Lung (tissue), 16 donors: Measurements from ENCODE around the gene PAGE2. TPM values are rescaled to one million over a fixed set of nuclear protein-coding genes. Genes with fewer than 3 reads are reported as not detected.
"Not testable (repeated sequence)": the region's sequence is repeated elsewhere in the genome, so short reads cannot be mapped to it uniquely, and the experiment has no call there.

ENCODE experiments used
- ATAC-seq: fragments of 200-7000 bp; cut with Tn5 transposase; one replicate; pipeline ENCODE4 v1.9.1; 2020; ENCODE audit warnings: moderate number of reproducible peaks; ENCODE audit not compliant: insufficient read depth, low FRiP score
- DNase-seq, 3 donors: peaks; one replicate each; pipeline ENCODE4 v3.0.0-alpha.2; 2013 to 2017
- H3K27ac ChIP-seq, 2 donors: one replicate each; pipeline ENCODE4 v1.5.1; 2013; ENCODE audit warnings: mild to moderate bottlenecking in 2 of 2, moderate library complexity in 2 of 2, control low read depth in 1 of 2, inconsistent platforms in 1 of 2, low read depth in 1 of 2, low read length in 1 of 2
- H3K27me3 ChIP-seq, 3 donors: one replicate each; pipeline ENCODE4 v1.5.1; 2013; ENCODE audit warnings: low read length in 2 of 3; ENCODE audit not compliant: control insufficient read depth in 3 of 3, insufficient read depth in 3 of 3
- H3K36me3 ChIP-seq, 4 donors: one replicate each; pipeline ENCODE4 v1.5.1; 2013; ENCODE audit warnings: low read length in 4 of 4, mild to moderate bottlenecking in 1 of 4, moderate library complexity in 1 of 4; ENCODE audit not compliant: control insufficient read depth in 4 of 4, insufficient read depth in 4 of 4
- H3K4me1 ChIP-seq, 5 donors: one replicate each; pipeline ENCODE4 v1.5.1; 2013; ENCODE audit warnings: low read length in 5 of 5, mild to moderate bottlenecking in 2 of 5, moderate library complexity in 1 of 5; ENCODE audit not compliant: control insufficient read depth in 5 of 5, insufficient read depth in 5 of 5
- H3K4me3 ChIP-seq: one replicate; pipeline ENCODE4 v1.5.1; 2013; ENCODE audit warnings: mild to moderate bottlenecking, control low read depth, moderate library complexity
- H3K9ac ChIP-seq, 2 donors: one replicate each; pipeline ENCODE4 v1.5.1; 2013; ENCODE audit warnings: low read length in 2 of 2, control low read depth in 1 of 2; ENCODE audit not compliant: insufficient read depth in 1 of 2
- H3K9me3 ChIP-seq, 4 donors: one replicate each; pipeline ENCODE4 v1.5.1; 2013; ENCODE audit warnings: low read length in 3 of 4, mild to moderate bottlenecking in 1 of 4, moderate library complexity in 1 of 4; ENCODE audit not compliant: control insufficient read depth in 4 of 4, insufficient read depth in 3 of 4
- CTCF ChIP-seq: IDR thresholded peaks from 2 replicates; pipeline ENCODE4 v1.5.1; 2012; ENCODE audit warnings: mild to moderate bottlenecking; ENCODE audit errors: control extremely low read depth, extremely low read depth
- WGBS, 2 donors: extraction: QIAGEN DNeasy Blood & Tissue Kit; methylation state at CpG; one replicate each; pipeline ENCODE4 v1.1.7; 2013; 5-methylcytosine and 5-hydroxymethylcytosine counted together
- long read RNA-seq, 5 donors: transcript quantifications; one replicate each; lab custom pipeline, GENCODE V29; 2026
- polyA plus RNA-seq, 2 donors: library from polyadenylated mRNA; stranded (reverse); fragments of 200-250 nt; gene quantifications; one replicate each; pipeline ENCODE4 v1.2.1, GENCODE V29; 2013
- total RNA-seq, 2 donors: library from RNA; depleted of rRNA in 1 of 2; stranded (reverse); fragments of >200 nt in 1 of 2; gene quantifications; one replicate each; pipeline ENCODE4 v1.2.1, GENCODE V29; 2014 to 2021
- donor health status: control.
- donor health status: control.
- donor health status: Bipolar disorder and iron deficiency.
- donor health status: healthy.
- donor health status: DM: yes; HTN: yes; CAD: no.

PAGE2 gene
- total RNA-seq (not detected), polyA plus RNA-seq (not detected)
- long read RNA-seq, donor 1, result 0 reads
- long read RNA-seq, donor 2, result 0 reads
- long read RNA-seq, donor 3, result 0 reads
- long read RNA-seq, donor 4, result 0 reads
- long read RNA-seq, donor 5, result 0 reads

GRCh38 chrX:55088795-55089489 lies at the start of gene PAGE2:
TSS of gene PAGE2 (plus strand) at chrX:55089018. CDS start at chrX:55090021, 1,003 bp downstream.
- Histone ChIP-seq H3K36me3 (no peaks in the 10 kb centered on the region), H3K9me3 (peaks cover 0 to 4% (median 0%) of the 10 kb centered on the region in 4 donors), H3K27me3 (no peaks in the 10 kb centered on the region), H3K9ac (no peak within 1 kb of the TSS), H3K27ac (no peak within 1 kb of the TSS), H3K4me3 (no peak within 1 kb of the TSS), H3K4me1 (no peaks in the 10 kb centered on the region)
- DNase-seq (no peak), ATAC-seq (no peak)
- WGBS, 2 donors, result 85 to 94% methylated on average over 24 to 30 of the region's 30 CpGs
- no peak for TF ChIP-seq CTCF

GRCh38 chrX:55039471-55039870 lies 49.3 kb upstream of the PAGE2 start:
- Histone ChIP-seq H3K27ac (no peak overlapping the region), H3K9ac (no peak overlapping the region), H3K9me3 (no peaks in the 10 kb centered on the region), H3K36me3 (no peaks in the 10 kb centered on the region), H3K27me3 (no peaks in the 10 kb centered on the region), H3K4me3 (no peak overlapping the region), H3K4me1 (no peaks in the 10 kb centered on the region)
- TF ChIP-seq CTCF, result no peak
- DNase-seq (no peak), ATAC-seq (no peak)
- WGBS, 2 donors, result 73 to 89% methylated on average over 3 of the region's 3 CpGs

GRCh38 chrX:55041514-55041913 lies 47.3 kb upstream of the PAGE2 start:
- H3K4me1 ChIP-seq, result no peaks in the 10 kb centered on the region
- no peaks in the 10 kb centered on the region for H3K36me3 ChIP-seq
- DNase-seq, result no peak
- WGBS, 2 donors, result 93 to 95% methylated on average over 6 of the region's 6 CpGs
- TF ChIP-seq CTCF, result no peak
- H3K27ac ChIP-seq, result no peak overlapping the region
- H3K4me3 ChIP-seq, result no peak overlapping the region
- ATAC-seq, result no peak
- no peaks in the 10 kb centered on the region for H3K9me3 ChIP-seq
- no peak overlapping the region for H3K9ac ChIP-seq
- H3K27me3 ChIP-seq, result no peaks in the 10 kb centered on the region

- not testable (repeated sequence) for DNase-seq, H3K27ac ChIP-seq, H3K9ac ChIP-seq, H3K4me3 ChIP-seq, H3K27me3 ChIP-seq, H3K9me3 ChIP-seq, ATAC-seq, H3K36me3 ChIP-seq, H3K4me1 ChIP-seq
- 81 to 83% methylated on average over 2 of the region's 2 CpGs for WGBS, 2 donors
Observed at GRCh38 chrX:55050599-55050998, 38.2 kb upstream of the PAGE2 start.
